ENCODE results near the gene ZEB2.
A peak's percentile ranks its signal among the peaks of the same experiment; 100 is the strongest.

The ZEB2 gene

DNA sequence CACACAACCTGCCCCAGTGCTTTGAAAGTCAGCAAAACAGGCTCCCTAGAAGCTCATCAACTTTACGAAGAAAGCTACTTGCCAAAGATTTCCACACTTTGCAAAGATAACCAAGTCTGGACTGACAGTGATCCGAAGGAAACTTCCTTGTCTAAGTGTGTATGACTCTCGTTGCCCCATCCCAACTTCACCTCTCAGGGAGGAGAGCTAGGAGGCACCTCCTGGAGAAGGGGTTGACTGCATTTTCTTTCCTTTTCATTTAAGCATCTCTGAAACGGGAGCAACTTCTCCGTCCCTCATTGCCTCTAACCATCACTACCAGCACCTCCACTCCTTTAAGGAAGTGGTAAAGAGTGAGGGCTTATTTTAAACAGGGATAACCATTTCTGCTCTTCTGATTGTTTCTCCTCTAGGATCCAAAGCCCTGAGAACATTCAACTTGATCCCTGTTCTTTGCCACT lies 7.0 kb downstream of the ZEB2 start:
- peak overlapping the region; percentile 50 for H3K4me3 ChIP-seq (ENCODE audit: low read depth, low read length)
- TF ChIP-seq, protein P1, sequence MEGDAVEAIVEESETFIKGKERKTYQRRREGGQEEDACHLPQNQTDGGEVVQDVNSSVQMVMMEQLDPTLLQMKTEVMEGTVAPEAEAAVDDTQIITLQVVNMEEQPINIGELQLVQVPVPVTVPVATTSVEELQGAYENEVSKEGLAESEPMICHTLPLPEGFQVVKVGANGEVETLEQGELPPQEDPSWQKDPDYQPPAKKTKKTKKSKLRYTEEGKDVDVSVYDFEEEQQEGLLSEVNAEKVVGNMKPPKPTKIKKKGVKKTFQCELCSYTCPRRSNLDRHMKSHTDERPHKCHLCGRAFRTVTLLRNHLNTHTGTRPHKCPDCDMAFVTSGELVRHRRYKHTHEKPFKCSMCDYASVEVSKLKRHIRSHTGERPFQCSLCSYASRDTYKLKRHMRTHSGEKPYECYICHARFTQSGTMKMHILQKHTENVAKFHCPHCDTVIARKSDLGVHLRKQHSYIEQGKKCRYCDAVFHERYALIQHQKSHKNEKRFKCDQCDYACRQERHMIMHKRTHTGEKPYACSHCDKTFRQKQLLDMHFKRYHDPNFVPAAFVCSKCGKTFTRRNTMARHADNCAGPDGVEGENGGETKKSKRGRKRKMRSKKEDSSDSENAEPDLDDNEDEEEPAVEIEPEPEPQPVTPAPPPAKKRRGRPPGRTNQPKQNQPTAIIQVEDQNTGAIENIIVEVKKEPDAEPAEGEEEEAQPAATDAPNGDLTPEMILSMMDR (IDR thresholded peaks at IDR 0.05; ENCODE audit: low read depth, low read length) = no peak

DNA sequence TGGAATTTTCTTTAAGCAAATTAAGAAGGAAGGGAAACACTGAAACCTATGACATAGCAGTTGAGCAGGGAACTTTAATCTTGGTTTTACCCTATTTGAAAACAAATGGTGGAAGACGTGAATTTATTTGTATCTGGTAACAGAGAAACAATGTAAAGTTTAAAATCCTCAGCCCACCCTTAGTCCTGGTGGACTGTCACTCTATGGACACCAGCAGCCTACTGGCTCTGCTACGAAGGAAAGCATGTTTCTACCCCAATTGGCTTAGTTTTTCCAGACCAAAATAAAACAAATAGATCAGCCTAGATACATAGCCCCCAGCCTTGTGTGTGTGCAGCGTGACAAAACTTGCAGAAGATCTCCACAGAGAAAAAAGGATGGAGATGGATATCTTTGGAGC lies 7.4 kb downstream of the ZEB2 start:
- peak overlapping the region; percentile 9; the same call in 1 of the 2 replicates for H3K4me3 ChIP-seq (ENCODE audit: low read depth, low read length)
- TF ChIP-seq, protein P1 (IDR thresholded peaks at IDR 0.05; ENCODE audit: low read depth, low read length) = no peak

DNA sequence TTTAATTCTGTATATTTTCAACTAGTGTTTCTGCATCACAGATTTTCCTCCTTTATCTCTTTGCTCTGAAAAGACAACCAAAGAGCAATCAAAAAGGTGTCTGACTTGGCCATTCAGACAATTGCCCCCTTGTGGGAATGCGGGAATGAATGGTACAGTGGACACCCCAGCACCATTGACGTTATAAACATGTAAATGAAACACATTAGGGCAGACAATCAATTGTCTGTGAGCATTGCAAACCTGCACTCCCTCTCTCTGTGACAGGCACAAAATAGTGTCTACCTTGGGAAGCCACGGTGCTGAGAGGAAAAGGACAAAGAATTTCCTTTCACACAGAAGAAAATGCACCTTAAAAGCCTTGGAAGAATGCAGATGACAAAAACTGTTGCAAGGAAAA lies 8.0 kb downstream of the ZEB2 start:
- H3K4me3 ChIP-seq (ENCODE audit: low read depth, low read length) = 0 out of 2 replicates have a peak overlapping the region, but pooled peaks have one; percentile 2
- TF ChIP-seq, protein P1 (IDR thresholded peaks at IDR 0.05; ENCODE audit: low read depth, low read length) = no peak

DNA sequence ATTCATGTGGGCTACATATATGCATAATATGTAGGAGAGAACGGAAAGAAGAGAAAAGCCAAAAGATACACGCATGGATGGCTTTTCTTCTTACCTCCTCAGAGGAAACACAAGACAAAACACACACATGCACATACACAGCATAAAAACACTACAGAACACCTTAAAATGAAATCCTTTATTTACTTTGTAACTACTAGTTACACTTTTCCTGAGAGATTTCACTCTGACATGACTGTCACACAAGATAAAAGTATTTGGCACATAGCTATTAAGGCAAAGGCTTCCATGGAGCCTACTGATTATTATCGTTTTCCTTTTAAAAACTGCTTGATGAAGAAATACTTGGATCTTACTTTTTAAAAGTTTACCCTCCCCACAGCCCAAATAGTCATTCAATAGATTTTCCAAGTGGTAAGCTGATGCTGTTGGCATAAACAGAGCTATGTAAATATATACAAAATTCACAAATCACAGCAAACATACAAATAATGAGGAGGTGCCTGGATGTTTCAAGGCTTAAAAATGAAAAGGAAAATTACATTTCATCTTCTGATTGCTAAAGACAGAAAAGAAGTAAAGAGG lies 8.6 kb downstream of the ZEB2 start:
- TF ChIP-seq, protein P1 (IDR thresholded peaks at IDR 0.05; ENCODE audit: low read depth, low read length) = no peak
- peak overlapping the region; percentile 48 for H3K4me3 ChIP-seq (ENCODE audit: low read depth, low read length)

DNA sequence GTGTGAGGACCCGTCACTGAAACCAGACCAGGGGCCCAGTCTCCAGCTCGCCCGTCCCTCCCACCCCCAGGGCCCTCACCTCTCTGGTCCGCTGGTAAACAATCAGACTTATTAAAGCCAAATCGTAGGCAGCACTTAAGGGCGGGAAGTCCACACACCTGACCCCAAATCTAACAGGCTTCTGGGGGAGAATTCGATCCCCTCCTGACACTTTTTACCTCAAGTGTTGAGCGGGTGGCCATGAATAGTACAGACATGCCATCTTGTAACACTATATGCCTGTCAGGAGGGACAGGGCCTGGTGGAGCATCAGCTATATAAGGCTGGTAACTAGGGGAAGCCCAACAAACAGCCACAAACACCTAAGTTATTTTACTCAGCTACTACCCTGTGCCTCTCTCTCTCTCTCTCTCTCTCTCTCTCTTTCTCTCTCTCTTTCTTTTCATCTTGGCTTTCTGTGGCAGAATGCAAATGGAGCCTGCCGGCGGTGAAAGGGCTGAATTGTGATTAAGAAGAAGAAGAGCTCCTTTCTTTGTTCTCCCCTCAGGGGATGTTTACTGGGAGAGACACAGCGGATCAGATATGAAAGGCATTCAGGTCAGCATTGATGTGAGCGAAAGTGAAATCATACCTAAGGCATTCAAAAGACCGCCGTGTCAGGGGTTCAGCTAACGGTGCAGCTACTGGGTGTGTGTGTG lies 9.5 kb downstream of the ZEB2 start:
- TF ChIP-seq, protein P1 (IDR thresholded peaks at IDR 0.05; ENCODE audit: low read depth, low read length) = no peak
- H3K4me3 ChIP-seq (ENCODE audit: low read depth, low read length) = peak overlapping the region; percentile 48

DNA sequence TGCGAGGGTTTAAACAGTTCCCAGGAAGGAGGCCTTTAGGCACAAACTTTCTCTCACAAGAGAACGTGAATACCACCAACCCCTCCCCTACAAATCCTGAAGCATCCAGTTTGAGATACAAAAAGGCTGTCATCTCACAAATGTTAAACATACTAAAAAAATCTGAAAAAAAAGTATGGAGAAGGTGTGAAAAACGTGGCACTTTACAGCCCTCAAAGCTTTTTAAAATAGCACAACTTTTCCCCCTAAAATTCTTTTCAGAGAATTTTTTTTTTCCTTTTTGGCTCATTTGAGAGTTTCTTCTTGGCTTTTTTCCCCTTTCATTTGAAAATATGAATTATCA lies 10.1 kb downstream of the ZEB2 start:
- TF ChIP-seq, protein P1 (IDR thresholded peaks at IDR 0.05; ENCODE audit: low read depth, low read length) = no peak
- no peak overlapping the region for H3K4me3 ChIP-seq (ENCODE audit: low read depth, low read length)

All from WI38 (cell line).